Dermis microvascular lymphatic vessel endothelial cell (primary cell): ENCODE data around the gene PYDC2. TPM values are rescaled to one million over a fixed set of nuclear protein-coding genes. Genes with fewer than 3 reads are reported as not detected.
"Not testable (repeated sequence)": the region's sequence is repeated elsewhere in the genome, so short reads cannot be mapped to it uniquely, and the experiment has no call there.

ENCODE experiments used
- DNase-seq, 2 donors: peaks; one replicate each; pipeline versions ENCODE4 v3.0.0 to v3.0.0-alpha.2; 2010; ENCODE audit warnings: low read depth in 2 of 2
- total RNA-seq: library from RNA; depleted of rRNA; stranded (reverse); fragments of >200 nt; gene quantifications from 2 replicates; pipeline ENCODE4 v1.2.1, GENCODE V29; 2014

PYDC2 gene
- total RNA-seq, 1 donor from 2014 or later: not detected

GRCh38 chr3:191470080-191470479, 9.1 kb downstream of the PYDC2 start:
- no peak for DNase-seq

GRCh38 chr3:191470545-191470944, 9.6 kb downstream of the PYDC2 start:
- no peak for DNase-seq

GRCh38 chr3:191473661-191474198, 12.8 kb downstream of the PYDC2 start:
- no peak for DNase-seq

GRCh38 chr3:191476066-191476772, 15.3 kb downstream of the PYDC2 start:
- DNase-seq: no peak

GRCh38 chr3:191483994-191484393, 23.0 kb downstream of the PYDC2 start:
- DNase-seq: not testable (repeated sequence)

GRCh38 chr3:191484461-191484860, 23.5 kb downstream of the PYDC2 start:
- no peak for DNase-seq

GRCh38 chr3:191492601-191493000, 31.6 kb downstream of the PYDC2 start:
- peak in 1 of 2 donors; percentile 18 for DNase-seq

- no peak for DNase-seq
These were observed 32.4 kb downstream of the PYDC2 start for GRCh38 chr3:191493336-191493735.

- DNase-seq: no peak
These were observed 38.5 kb downstream of the PYDC2 start for GRCh38 chr3:191499307-191500080.

GRCh38 chr3:191500892-191501291, 39.9 kb downstream of the PYDC2 start:
- no peak for DNase-seq

GRCh38 chr3:191502583-191502982, 41.6 kb downstream of the PYDC2 start:
- DNase-seq: peak in 1 of 2 donors; percentile 1

GRCh38 chr3:191509078-191509477, 48.1 kb downstream of the PYDC2 start:
- DNase-seq: no peak

Other genes with a start within 250 kb of the PYDC2 start
- 89.8 and 97.0 TPM in 2 replicates for gene CCDC50, start 131.8 kb upstream of the PYDC2 start, total RNA-seq
- not detected in 2 replicates for gene UTS2B, start 130.6 kb upstream of the PYDC2 start, total RNA-seq